Fibroblast of villous mesenchyme (primary cell): ENCODE measurements around the gene TRAPPC6A. TPM values are rescaled to one million over a fixed set of nuclear protein-coding genes. Genes with fewer than 3 reads are reported as not detected.

ENCODE experiments used
- DNase-seq: peaks from one replicate; pipeline ENCODE4 v3.0.0-alpha.2; 2010; ENCODE audit warnings: low read depth
- H3K4me3 ChIP-seq: 2 replicates; pipeline ENCODE4 v1.5.1; 2011; ENCODE audit warnings: low read depth, mild to moderate bottlenecking, low read length
- CTCF ChIP-seq: IDR thresholded peaks from 2 replicates; pipeline ENCODE4 v1.5.1; 2012; ENCODE audit warnings: low read depth, mild to moderate bottlenecking, low read length; ENCODE audit not compliant: insufficient read depth
- total RNA-seq: library from RNA; depleted of rRNA; stranded (reverse); fragments of >200 nt; gene quantifications from 2 replicates; pipeline ENCODE4 v1.2.3, GENCODE V29; 2012

TRAPPC6A gene
- total RNA-seq, 1 donor = 3.9 TPM

GRCh38 chr19:45115809-45116615 is 62.0 kb downstream of the TRAPPC6A start:
- TF ChIP-seq CTCF = no peak
- no peak overlapping the region for H3K4me3 ChIP-seq
- no peak for DNase-seq

GRCh38 chr19:45114116-45114515 is 63.9 kb downstream of the TRAPPC6A start:
- H3K4me3 ChIP-seq = no peak overlapping the region
- no peak for TF ChIP-seq CTCF
- DNase-seq = no peak

GRCh38 chr19:45113628-45114027 is 64.4 kb downstream of the TRAPPC6A start:
- no peak overlapping the region for H3K4me3 ChIP-seq
- no peak for DNase-seq
- TF ChIP-seq CTCF = no peak

Other genes starting within 250 kb of the TRAPPC6A start
- gene APOC4, start 236.0 kb downstream of the TRAPPC6A start, total RNA-seq = not detected in 2 replicates
- gene APOC2, start 232.2 kb downstream of the TRAPPC6A start, total RNA-seq = not detected in 2 replicates
- gene CLPTM1, start 222.9 kb downstream of the TRAPPC6A start, total RNA-seq = 53.1 and 62.6 TPM in 2 replicates
- 10.6 and 13.8 TPM in 2 replicates for gene RELB, start 176.8 kb downstream of the TRAPPC6A start, total RNA-seq
- 14.2 and 16.4 TPM in 2 replicates for gene CLASRP, start 139.2 kb downstream of the TRAPPC6A start, total RNA-seq
- gene ZNF296, start 101.8 kb downstream of the TRAPPC6A start, total RNA-seq = under 0.01 TPM in 2 replicates
- gene GEMIN7, start 99.0 kb downstream of the TRAPPC6A start, total RNA-seq = 16.0 and 24.2 TPM in 2 replicates
- gene PPP1R37, start 85.1 kb downstream of the TRAPPC6A start, total RNA-seq = 31.1 and 36.1 TPM in 2 replicates
- gene NKPD1, start 17.3 kb downstream of the TRAPPC6A start, total RNA-seq = under 0.01 TPM in 2 replicates
- gene BLOC1S3, start 547 bp upstream of the TRAPPC6A start, total RNA-seq = 4.3 and 5.8 TPM in 2 replicates
- not detected in 2 replicates for gene EXOC3L2, start 67.2 kb upstream of the TRAPPC6A start, total RNA-seq
- gene MARK4, start 73.0 kb upstream of the TRAPPC6A start, total RNA-seq = 14.2 and 16.8 TPM in 2 replicates
- gene CKM, start 144.6 kb upstream of the TRAPPC6A start, total RNA-seq = 0.43 TPM in 1 of 2 replicates, not detected in the other
- 0.32 TPM in 1 of 2 replicates, not detected in the other for gene KLC3, start 162.5 kb upstream of the TRAPPC6A start, total RNA-seq
- gene ERCC2, start 192.3 kb upstream of the TRAPPC6A start, total RNA-seq = 53.5 and 73.0 TPM in 2 replicates
- gene PPP1R13L, start 226.8 kb upstream of the TRAPPC6A start, total RNA-seq = 5.6 and 8.4 TPM in 2 replicates
- gene POLR1G, start 228.4 kb upstream of the TRAPPC6A start, total RNA-seq = 8.1 and 13.4 TPM in 2 replicates
- 73.0 and 88.9 TPM in 2 replicates for gene ERCC1, start 245.7 kb upstream of the TRAPPC6A start, total RNA-seq